Nephron progenitor cell (in vitro differentiated cells): Measurements from ENCODE around the gene SYTL3.

Experiments
- DNase-seq: peaks from one replicate; pipeline ENCODE4 v3.0.0; 2021
- H3K27ac Mint-ChIP-seq: 2 replicates; pipeline ENCODE4 v1.8.0; 2021; ENCODE audit warnings: mild to moderate bottlenecking, moderate library complexity, mixed read lengths
- H3K27me3 Mint-ChIP-seq: 2 replicates; pipeline ENCODE4 v1.8.0; 2021; ENCODE audit warnings: mild to moderate bottlenecking, low read depth, mixed read lengths; ENCODE audit not compliant: poor library complexity
- H3K36me3 Mint-ChIP-seq: 2 replicates; pipeline ENCODE4 v1.8.0; 2021; ENCODE audit warnings: low read depth, mixed read lengths
- H3K4me1 Mint-ChIP-seq: 2 replicates; pipeline ENCODE4 v1.8.0; 2021; ENCODE audit warnings: mixed read lengths
- H3K4me3 Mint-ChIP-seq: 2 replicates; pipeline ENCODE4 v1.8.0; 2021; ENCODE audit warnings: mild to moderate bottlenecking, moderate library complexity, mixed read lengths
- H3K9me3 Mint-ChIP-seq: 2 replicates; pipeline ENCODE4 v1.8.0; 2021; ENCODE audit warnings: mild to moderate bottlenecking, moderate library complexity, mixed read lengths
- CTCF ChIP-seq: fragments of 200-600 bp; sonication (generic); IDR thresholded peaks from 2 replicates; pipeline ENCODE4 v1.5.0; 2021; ENCODE audit warnings: antibody characterized with exemption

SYTL3 gene

GRCh38 chr6:158772851-158773371, 123.1 kb downstream of the SYTL3 start:
- Mint-ChIP-seq H3K36me3 (peaks cover 78% of the 10 kb centered on the region), H3K4me3 (no peak overlapping the region), H3K27me3 (no peaks in the 10 kb centered on the region), H3K27ac (peak overlapping the region; percentile 75), H3K9me3 (no peaks in the 10 kb centered on the region), H3K4me1 (peaks cover 61% of the 10 kb centered on the region)
- DNase-seq = no peak
- TF ChIP-seq CTCF = no peak

GRCh38 chr6:158773581-158774449, 124.0 kb downstream of the SYTL3 start:
- Mint-ChIP-seq H3K27ac (peak overlapping the region; percentile 75), H3K4me1 (peaks cover 52% of the 10 kb centered on the region), H3K36me3 (peaks cover 78% of the 10 kb centered on the region), H3K9me3 (no peaks in the 10 kb centered on the region), H3K27me3 (no peaks in the 10 kb centered on the region), H3K4me3 (peak overlapping the region; percentile 42)
- no peak for DNase-seq
- no peak for TF ChIP-seq CTCF

- Mint-ChIP-seq H3K27me3 (no peaks in the 10 kb centered on the region), H3K4me1 (peaks cover 45% of the 10 kb centered on the region), H3K4me3 (no peak overlapping the region), H3K9me3 (no peaks in the 10 kb centered on the region), H3K36me3 (peaks cover 75% of the 10 kb centered on the region), H3K27ac (no peak overlapping the region)
- TF ChIP-seq CTCF = no peak
- DNase-seq = no peak
Observed at GRCh38 chr6:158774717-158775449, 125.0 kb downstream of the SYTL3 start.

- H3K27ac Mint-ChIP-seq = no peak overlapping the region
- no peak overlapping the region for H3K4me3 Mint-ChIP-seq
- H3K9me3 Mint-ChIP-seq = no peaks in the 10 kb centered on the region
- no peak for DNase-seq
- peaks cover 47% of the 10 kb centered on the region for H3K4me1 Mint-ChIP-seq
- no peak for TF ChIP-seq CTCF
- H3K36me3 Mint-ChIP-seq = peaks cover 66% of the 10 kb centered on the region
- no peaks in the 10 kb centered on the region for H3K27me3 Mint-ChIP-seq
Observed at GRCh38 chr6:158775832-158776231, 126.0 kb downstream of the SYTL3 start.

- no peak for DNase-seq
- peaks cover 47% of the 10 kb centered on the region for H3K4me1 Mint-ChIP-seq
- H3K36me3 Mint-ChIP-seq = peaks cover 69% of the 10 kb centered on the region
- H3K27ac Mint-ChIP-seq = no peak overlapping the region
- no peak for TF ChIP-seq CTCF
- no peak overlapping the region for H3K4me3 Mint-ChIP-seq
- no peaks in the 10 kb centered on the region for H3K27me3 Mint-ChIP-seq
- no peaks in the 10 kb centered on the region for H3K9me3 Mint-ChIP-seq
Observed at GRCh38 chr6:158776737-158777136, 126.9 kb downstream of the SYTL3 start.
